ENCODE measurements around the gene PSMB5. TPM values are rescaled to one million over a fixed set of nuclear protein-coding genes. Genes with fewer than 3 reads are reported as not detected.
A peak's percentile ranks its signal among the peaks of the same experiment; 100 is the strongest.

PSMB5 gene
- total and polyA plus RNA-seq, 9 of the 15 experiments (the other 6 are each of a cell fraction or from before 2014, with no cell fraction given), result 198 to 1,870 (median 269) TPM

DNA sequence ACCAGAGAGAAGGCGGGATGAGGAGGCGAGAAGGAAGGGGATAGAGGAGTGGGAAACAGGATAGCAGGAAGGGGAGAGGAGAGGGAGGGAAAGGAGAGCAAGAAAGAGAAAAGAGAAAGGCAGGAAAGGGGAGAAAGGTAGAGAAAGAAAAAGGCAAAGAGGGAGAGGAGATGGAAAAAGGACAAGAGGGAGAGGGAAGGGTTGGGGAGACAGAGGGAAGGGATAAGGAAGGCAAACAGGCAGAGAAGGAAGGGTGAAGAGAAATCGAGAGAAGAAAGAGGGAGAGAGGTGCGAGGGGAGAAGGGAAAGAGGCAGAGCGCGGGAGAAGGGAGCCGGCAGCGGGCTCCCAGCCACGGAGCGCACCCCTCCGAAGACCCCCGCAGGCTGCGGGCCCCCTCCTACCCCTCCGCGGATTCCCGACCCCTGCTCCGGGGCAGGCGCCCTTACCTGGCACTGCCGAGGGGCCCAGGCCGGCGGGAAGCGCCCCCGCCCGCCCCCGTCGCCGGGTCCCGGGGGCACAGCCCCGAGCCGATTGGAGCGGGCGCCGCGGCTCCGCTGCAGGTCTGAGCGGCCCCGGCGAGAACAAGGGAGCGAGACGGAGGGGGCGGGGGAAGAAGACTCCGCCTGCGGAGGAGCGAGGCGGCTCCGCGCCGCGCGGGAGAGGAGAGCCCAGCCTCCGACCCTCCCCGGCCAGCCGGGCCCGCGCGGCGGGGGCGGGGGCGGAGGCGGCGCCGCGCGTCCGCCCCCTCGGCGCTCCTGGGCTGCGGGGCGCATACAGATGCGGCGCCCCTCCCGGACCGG, 22.5 kb upstream of the PSMB5 start, which contains the start of gene CDH24 (continued):
- TF ChIP-seq ZNF146 (CRISPR knock-in tag; IDR thresholded peaks at IDR 0.05; ENCODE audit: unreplicated experiment) (no peak), EZH2 (IDR thresholded peaks at IDR 0.05; ENCODE audit: borderline replicate concordance, low read depth, low read length) (no peak), MAFG (tag; conservative IDR thresholded peaks at IDR 0.05) (no peak), ZNF24 (IDR thresholded peaks at IDR 0.05) (no peak), BRD9 (IDR thresholded peaks at IDR 0.05; ENCODE audit: low read depth, partially characterized antibody) (no peak), ARID2 (IDR thresholded peaks at IDR 0.05) (peak; percentile 45; the same call in 1 of the 2 replicates), MEIS2 (IDR thresholded peaks at IDR 0.05; ENCODE audit: partially characterized antibody) (no peak), POLR2H (tag; IDR thresholded peaks at IDR 0.05; ENCODE audit: low read depth) (no peak), MTA2 (IDR thresholded peaks at IDR 0.05; ENCODE audit: low read depth) (peak; percentile 32; the same call in 1 of the 2 replicates), SRF (CRISPR knock-in tag; IDR thresholded peaks at IDR 0.05) (no peak), LEF1 (IDR thresholded peaks at IDR 0.05) (no peak), ELF1 (tag; IDR thresholded peaks at IDR 0.05) (no peak; the same call in 1 of the 2 replicates)
- TF ChIP-seq, protein P1, sequence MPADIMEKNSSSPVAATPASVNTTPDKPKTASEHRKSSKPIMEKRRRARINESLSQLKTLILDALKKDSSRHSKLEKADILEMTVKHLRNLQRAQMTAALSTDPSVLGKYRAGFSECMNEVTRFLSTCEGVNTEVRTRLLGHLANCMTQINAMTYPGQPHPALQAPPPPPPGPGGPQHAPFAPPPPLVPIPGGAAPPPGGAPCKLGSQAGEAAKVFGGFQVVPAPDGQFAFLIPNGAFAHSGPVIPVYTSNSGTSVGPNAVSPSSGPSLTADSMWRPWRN (IDR thresholded peaks at IDR 0.05; ENCODE audit: low read depth), result no peak
- TF ChIP-seq, protein P2, sequence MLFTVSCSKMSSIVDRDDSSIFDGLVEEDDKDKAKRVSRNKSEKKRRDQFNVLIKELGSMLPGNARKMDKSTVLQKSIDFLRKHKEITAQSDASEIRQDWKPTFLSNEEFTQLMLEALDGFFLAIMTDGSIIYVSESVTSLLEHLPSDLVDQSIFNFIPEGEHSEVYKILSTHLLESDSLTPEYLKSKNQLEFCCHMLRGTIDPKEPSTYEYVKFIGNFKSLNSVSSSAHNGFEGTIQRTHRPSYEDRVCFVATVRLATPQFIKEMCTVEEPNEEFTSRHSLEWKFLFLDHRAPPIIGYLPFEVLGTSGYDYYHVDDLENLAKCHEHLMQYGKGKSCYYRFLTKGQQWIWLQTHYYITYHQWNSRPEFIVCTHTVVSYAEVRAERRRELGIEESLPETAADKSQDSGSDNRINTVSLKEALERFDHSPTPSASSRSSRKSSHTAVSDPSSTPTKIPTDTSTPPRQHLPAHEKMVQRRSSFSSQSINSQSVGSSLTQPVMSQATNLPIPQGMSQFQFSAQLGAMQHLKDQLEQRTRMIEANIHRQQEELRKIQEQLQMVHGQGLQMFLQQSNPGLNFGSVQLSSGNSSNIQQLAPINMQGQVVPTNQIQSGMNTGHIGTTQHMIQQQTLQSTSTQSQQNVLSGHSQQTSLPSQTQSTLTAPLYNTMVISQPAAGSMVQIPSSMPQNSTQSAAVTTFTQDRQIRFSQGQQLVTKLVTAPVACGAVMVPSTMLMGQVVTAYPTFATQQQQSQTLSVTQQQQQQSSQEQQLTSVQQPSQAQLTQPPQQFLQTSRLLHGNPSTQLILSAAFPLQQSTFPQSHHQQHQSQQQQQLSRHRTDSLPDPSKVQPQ (CRISPR knock-in tag; IDR thresholded peaks at IDR 0.05; ENCODE audit: borderline replicate concordance), result no peak
